ENCODE measurements around the gene PRKACG.

Gene PRKACG

GRCh38 chr9:68978501-68978900 lies 35.4 kb downstream of the PRKACG start:
- Histone ChIP-seq H3K4me2 (ENCODE audit: low read depth, low read length) (no peak overlapping the region), H3F3A (ENCODE audit: insufficient read depth, low read length) (peaks cover 10% of the 10 kb centered on the region), H3K79me2 (ENCODE audit: low read length) (no peaks in the 10 kb centered on the region), H3K4me3 (ENCODE audit: low read length) (no peak overlapping the region), H3K27ac (ENCODE audit: low read length) (no peak overlapping the region), H4K20me1 (ENCODE audit: insufficient read depth, low read length) (no peaks in the 10 kb centered on the region), H3K4me1 (ENCODE audit: low read length) (peaks cover 15% of the 10 kb centered on the region), H3K9ac (ENCODE audit: low read length) (no peak overlapping the region), H2AFZ (ENCODE audit: low read length) (no peak overlapping the region), H3K36me3 (replicated peaks; ENCODE audit: insufficient read depth, low read length) (no peaks in the 10 kb centered on the region), H3K9me2 (replicated peaks; ENCODE audit: insufficient read depth, low read length) (no peaks in the 10 kb centered on the region), H3K9me3 (replicated peaks; ENCODE audit: insufficient read depth, low read length) (no peaks in the 10 kb centered on the region), H3K27me3 (replicated peaks; ENCODE audit: insufficient read depth, low read length) (no peaks in the 10 kb centered on the region)
- TF ChIP-seq EZH2 (optimal IDR thresholded peaks at IDR 0.05; ENCODE audit: low read depth, low read length) = no peak
- TF ChIP-seq, protein P1, sequence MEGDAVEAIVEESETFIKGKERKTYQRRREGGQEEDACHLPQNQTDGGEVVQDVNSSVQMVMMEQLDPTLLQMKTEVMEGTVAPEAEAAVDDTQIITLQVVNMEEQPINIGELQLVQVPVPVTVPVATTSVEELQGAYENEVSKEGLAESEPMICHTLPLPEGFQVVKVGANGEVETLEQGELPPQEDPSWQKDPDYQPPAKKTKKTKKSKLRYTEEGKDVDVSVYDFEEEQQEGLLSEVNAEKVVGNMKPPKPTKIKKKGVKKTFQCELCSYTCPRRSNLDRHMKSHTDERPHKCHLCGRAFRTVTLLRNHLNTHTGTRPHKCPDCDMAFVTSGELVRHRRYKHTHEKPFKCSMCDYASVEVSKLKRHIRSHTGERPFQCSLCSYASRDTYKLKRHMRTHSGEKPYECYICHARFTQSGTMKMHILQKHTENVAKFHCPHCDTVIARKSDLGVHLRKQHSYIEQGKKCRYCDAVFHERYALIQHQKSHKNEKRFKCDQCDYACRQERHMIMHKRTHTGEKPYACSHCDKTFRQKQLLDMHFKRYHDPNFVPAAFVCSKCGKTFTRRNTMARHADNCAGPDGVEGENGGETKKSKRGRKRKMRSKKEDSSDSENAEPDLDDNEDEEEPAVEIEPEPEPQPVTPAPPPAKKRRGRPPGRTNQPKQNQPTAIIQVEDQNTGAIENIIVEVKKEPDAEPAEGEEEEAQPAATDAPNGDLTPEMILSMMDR (IDR thresholded peaks at IDR 0.05; ENCODE audit: low read length) = no peak
- TF ChIP-seq EZH2phosphoT487 (IDR thresholded peaks at IDR 0.05; ENCODE audit: low read length) = no peak
- DNase-seq = no peak

GRCh38 chr9:68978066-68978465 lies 35.8 kb downstream of the PRKACG start:
- H3K36me3 ChIP-seq (replicated peaks; ENCODE audit: insufficient read depth, low read length) = no peaks in the 10 kb centered on the region
- H3K4me2 ChIP-seq (ENCODE audit: low read depth, low read length) = no peak overlapping the region
- no peak overlapping the region for H2AFZ ChIP-seq (ENCODE audit: low read length)
- peaks cover 5% of the 10 kb centered on the region for H3F3A ChIP-seq (ENCODE audit: insufficient read depth, low read length)
- no peaks in the 10 kb centered on the region for H3K27me3 ChIP-seq (replicated peaks; ENCODE audit: insufficient read depth, low read length)
- H3K9me3 ChIP-seq (replicated peaks; ENCODE audit: insufficient read depth, low read length) = no peaks in the 10 kb centered on the region
- H3K9ac ChIP-seq (ENCODE audit: low read length) = no peak overlapping the region
- no peak for DNase-seq
- TF ChIP-seq, protein P1 (IDR thresholded peaks at IDR 0.05; ENCODE audit: low read length) = no peak
- no peak for TF ChIP-seq EZH2 (optimal IDR thresholded peaks at IDR 0.05; ENCODE audit: low read depth, low read length)
- no peak for TF ChIP-seq EZH2phosphoT487 (IDR thresholded peaks at IDR 0.05; ENCODE audit: low read length)
- peaks cover 11% of the 10 kb centered on the region for H3K4me1 ChIP-seq (ENCODE audit: low read length)
- H4K20me1 ChIP-seq (ENCODE audit: insufficient read depth, low read length) = no peaks in the 10 kb centered on the region
- no peak overlapping the region for H3K4me3 ChIP-seq (ENCODE audit: low read length)
- H3K9me2 ChIP-seq (replicated peaks; ENCODE audit: insufficient read depth, low read length) = no peaks in the 10 kb centered on the region
- H3K27ac ChIP-seq (ENCODE audit: low read length) = no peak overlapping the region
- no peaks in the 10 kb centered on the region for H3K79me2 ChIP-seq (ENCODE audit: low read length)

DNA sequence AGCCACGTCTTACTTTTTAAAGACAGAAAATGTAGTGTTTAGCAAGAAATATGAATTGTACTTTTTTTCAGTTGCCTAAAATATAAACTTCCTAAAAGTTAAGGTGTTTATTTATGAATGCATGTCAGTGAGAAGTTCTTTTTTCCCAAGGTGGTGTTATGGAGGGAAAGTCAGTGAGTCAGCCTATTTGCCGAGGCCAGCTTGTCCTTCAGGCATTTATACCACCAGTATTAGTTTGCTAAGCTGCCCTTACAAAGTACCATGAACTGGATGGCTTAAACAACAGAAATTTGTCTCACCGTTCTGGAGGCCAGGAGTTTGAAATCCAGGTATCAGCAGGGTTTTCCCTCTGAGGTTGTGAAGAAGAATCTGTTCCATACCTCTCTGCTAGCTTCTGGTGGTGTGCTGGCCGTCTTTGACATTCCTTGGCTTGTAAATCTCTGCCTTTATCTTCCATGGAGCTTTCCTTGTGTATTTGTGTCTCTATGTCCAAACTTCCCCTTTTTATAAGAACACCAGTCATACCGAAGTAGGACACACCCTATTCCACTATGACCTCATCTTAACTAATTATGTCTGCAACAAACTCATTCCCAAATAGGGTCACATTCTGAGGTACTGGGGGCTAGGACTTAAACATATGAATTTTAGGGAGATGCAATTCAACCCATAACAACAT lies 38.4 kb downstream of the PRKACG start:
- Histone ChIP-seq H3K9me3 (replicated peaks; ENCODE audit: insufficient read depth, low read length) (no peaks in the 10 kb centered on the region), H3K4me1 (ENCODE audit: low read length) (no peaks in the 10 kb centered on the region; the same call in 1 of the 2 replicates), H3F3A (ENCODE audit: insufficient read depth, low read length) (no peaks in the 10 kb centered on the region), H3K27ac (ENCODE audit: low read length) (no peak overlapping the region), H3K4me2 (ENCODE audit: low read depth, low read length) (no peak overlapping the region), H3K79me2 (ENCODE audit: low read length) (no peaks in the 10 kb centered on the region), H3K4me3 (ENCODE audit: low read length) (no peak overlapping the region), H3K36me3 (replicated peaks; ENCODE audit: insufficient read depth, low read length) (no peaks in the 10 kb centered on the region), H2AFZ (ENCODE audit: low read length) (no peak overlapping the region), H3K9me2 (replicated peaks; ENCODE audit: insufficient read depth, low read length) (no peaks in the 10 kb centered on the region), H3K9ac (ENCODE audit: low read length) (no peak overlapping the region), H4K20me1 (ENCODE audit: insufficient read depth, low read length) (no peaks in the 10 kb centered on the region), H3K27me3 (replicated peaks; ENCODE audit: insufficient read depth, low read length) (no peaks in the 10 kb centered on the region)
- TF ChIP-seq, protein P1 (IDR thresholded peaks at IDR 0.05; ENCODE audit: low read length) = no peak
- TF ChIP-seq EZH2 (optimal IDR thresholded peaks at IDR 0.05; ENCODE audit: low read depth, low read length) = no peak
- TF ChIP-seq EZH2phosphoT487 (IDR thresholded peaks at IDR 0.05; ENCODE audit: low read length) = no peak
- no peak for DNase-seq

All from MM.1S (cell line).